A549 (cell line): ENCODE results near the gene ALDH3B2. TPM values are rescaled to one million over a fixed set of nuclear protein-coding genes. Genes with fewer than 3 reads are reported as not detected.

Source experiments
- ATAC-seq, 2 experiments: fragments of 200-7000 bp in 1 of 2; fragments of >200 bp in 1 of 2; cut with Nextera tagmentation in 1 of 2; cut with Tn5 transposase in 1 of 2; 3 replicates each; pipeline versions ENCODE4 v1.8.0 to v1.9.1; 2018 to 2020; ENCODE audit warnings: mild to moderate bottlenecking in 1 of 2, moderate library complexity in 1 of 2
- CTCF ChIA-PET: fragments of 300-600 bp; sonication (Branson Sonifier 250); formaldehyde crosslinking; extraction: SDS; loops from one replicate; lab custom pipeline; 2021; ENCODE audit warnings: antibody characterized with exemption, inconsistent platforms; lab: Yijun Ruan, JAX
- POLR2A ChIA-PET: fragments of 350-600 bp; formaldehyde crosslinking; extraction: SDS; loops from one replicate; lab custom pipeline; 2021; ENCODE audit warnings: antibody characterized with exemption, inconsistent platforms; lab: Yijun Ruan, JAX
- DNase-seq, 2 experiments: peaks; one replicate each; pipeline versions ENCODE4 v3.0.0 to v3.0.0-alpha.2; 2011 to 2016; ENCODE audit warnings: low read depth in 1 of 2, low spot score in 1 of 2
- FAIRE-seq: peaks from 2 replicates; lab custom pipeline; 2011; peaks lifted over from hg19 to GRCh38; lab: Jason Lieb, UNC
- H3K27ac ChIP-seq, 2 experiments: fragments of >200 bp; sonication (Bioruptor Twin); formaldehyde crosslinking; 3 replicates each; pipeline ENCODE4 v1.5.1; 2016 to 2017
- H3K4me1 ChIP-seq: fragments of >200 bp; sonication (Bioruptor Twin); formaldehyde crosslinking; 3 replicates; pipeline ENCODE4 v1.6.1; 2016
- H3K4me2 ChIP-seq: fragments of >200 bp; sonication (Bioruptor Twin); formaldehyde crosslinking; 3 replicates; pipeline ENCODE4 v1.6.1; 2016
- H3K4me3 ChIP-seq: fragments of >200 bp; sonication (Bioruptor Twin); formaldehyde crosslinking; 3 replicates; pipeline ENCODE4 v1.5.1; 2016
- H3K9me3 ChIP-seq: fragments of >200 bp; sonication (Bioruptor Twin); formaldehyde crosslinking; 3 replicates; pipeline ENCODE4 v1.6.1; 2016
- BHLHE40 ChIP-seq: IDR thresholded peaks from 2 replicates; pipeline ENCODE4 v1.6.1; 2012; ENCODE audit warnings: low read depth, low read length, inconsistent platforms
- E2F6 ChIP-seq: IDR thresholded peaks from 2 replicates; pipeline ENCODE4 v1.6.1; 2012; ENCODE audit warnings: low read depth, borderline replicate concordance
- EHMT2 ChIP-seq: fragments of 200-600 bp; sonication (generic); IDR thresholded peaks from 2 replicates; pipeline ENCODE4 v1.6.1; 2016; ENCODE audit warnings: antibody characterized with exemption, low read depth, mild to moderate bottlenecking, moderate library complexity
- HOXB13 ChIP-seq: fragments of 250-450 bp; sonication (Bioruptor Pico); IDR thresholded peaks from 2 replicates; pipeline ENCODE4 v1.5.0; 2020; ENCODE audit warnings: low read depth, mild to moderate bottlenecking, moderate library complexity
- JUN ChIP-seq, 2 experiments: fragments of >200 bp; sonication (Bioruptor Twin); formaldehyde crosslinking; IDR thresholded peaks; 2 replicates in 1 of 2; 3 replicates in 1 of 2; pipeline ENCODE4 v1.6.1; 2016 to 2017
- JUNB ChIP-seq: fragments of >200 bp; sonication (Bioruptor Twin); formaldehyde crosslinking; IDR thresholded peaks from 2 replicates; pipeline ENCODE4 v1.6.1; 2016
- KDM1A ChIP-seq: fragments of 200-600 bp; sonication (generic); IDR thresholded peaks from 2 replicates; pipeline ENCODE4 v1.6.1; 2016; ENCODE audit warnings: low read depth, mild to moderate bottlenecking
- NFE2L2 ChIP-seq: fragments of 150-350 bp; conservative IDR thresholded peaks from 2 replicates; pipeline ENCODE4 v1.6.1; 2014; ENCODE audit warnings: low read length
- PBX3 ChIP-seq: IDR thresholded peaks from 2 replicates; pipeline ENCODE4 v1.6.1; 2012
- PHF8 ChIP-seq: fragments of 200-600 bp; sonication (generic); IDR thresholded peaks from 2 replicates; pipeline ENCODE4 v1.6.1; 2016; ENCODE audit warnings: low read depth, mild to moderate bottlenecking, antibody characterized with exemption, moderate library complexity, borderline replicate concordance
- RAD21 ChIP-seq, 2 experiments: fragments of >200 bp in 1 of 2; sonication (Bioruptor Twin) in 1 of 2; formaldehyde crosslinking in 1 of 2; IDR thresholded peaks in 1 of 2; conservative IDR thresholded peaks in 1 of 2; 2 replicates in 1 of 2; 3 replicates in 1 of 2; pipeline ENCODE4 v1.6.1; 2012 to 2018; ENCODE audit warnings: inconsistent platforms in 1 of 2
- RFX5 ChIP-seq: fragments of 450-650 bp; IDR thresholded peaks from 2 replicates; pipeline ENCODE4 v1.7.1; 2014; ENCODE audit warnings: antibody characterized with exemption, mild to moderate bottlenecking, moderate library complexity
- SMC3 ChIP-seq: fragments of >200 bp; sonication (Bioruptor Twin); formaldehyde crosslinking; IDR thresholded peaks from 3 replicates; pipeline ENCODE4 v1.6.1; 2018; ENCODE audit warnings: inconsistent platforms
- SREBF2 ChIP-seq: fragments of 450-650 bp; IDR thresholded peaks from 2 replicates; pipeline ENCODE4 v1.6.1; 2014; ENCODE audit warnings: mild to moderate bottlenecking, moderate library complexity
- TP53 ChIP-seq: fragments of 250-450 bp; sonication (Bioruptor Pico); IDR thresholded peaks from 2 replicates; pipeline ENCODE4 v1.5.0; 2021; ENCODE audit warnings: mild to moderate bottlenecking, moderate library complexity
- ZC3H11A ChIP-seq: fragments of 450-650 bp; IDR thresholded peaks from 2 replicates; pipeline ENCODE4 v1.6.1; 2014; ENCODE audit warnings: antibody characterized with exemption, mild to moderate bottlenecking
- ZFP36 ChIP-seq: fragments of 450-650 bp; IDR thresholded peaks from 2 replicates; pipeline ENCODE4 v1.6.1; 2014; ENCODE audit warnings: borderline replicate concordance; ENCODE audit not compliant: partially characterized antibody
- ZNF302 ChIP-seq: fragments of 250-450 bp; sonication (Bioruptor Pico); IDR thresholded peaks from 2 replicates; pipeline ENCODE4 v1.9.0; 2021; ENCODE audit warnings: inconsistent platforms, mild to moderate bottlenecking, moderate library complexity
- WGBS: methylation state at CpG from one replicate; pipeline ENCODE4 v1.1.6; 2017; ENCODE audit errors: missing lambda C conversion rate; 5-methylcytosine and 5-hydroxymethylcytosine counted together
- polyA plus RNA-seq, 4 experiments: library from polyadenylated mRNA; depleted of rRNA in 3 of 4; stranded (reverse); fragments of >200 nt; fragmentation: RNase III in 1 of 4; extraction: RNeasy Plus Mini Kit Qiagen cat#74134 plus additional on column Dnase treatment in 1 of 4; gene quantifications; 2 replicates in 3 of 4; 3 replicates in 1 of 4; pipeline ENCODE4 v1.2.3, GENCODE V29; 2011 to 2017
- TF ChIP-seq, protein P1 (sequence below): fragments of >200 bp; sonication (Bioruptor Twin); formaldehyde crosslinking; IDR thresholded peaks from 2 replicates; pipeline ENCODE4 v1.6.1; 2016

The ALDH3B2 gene
- polyA plus RNA-seq, 2 of the 4 experiments (the other 2 are of a cell fraction): not detected

DNA sequence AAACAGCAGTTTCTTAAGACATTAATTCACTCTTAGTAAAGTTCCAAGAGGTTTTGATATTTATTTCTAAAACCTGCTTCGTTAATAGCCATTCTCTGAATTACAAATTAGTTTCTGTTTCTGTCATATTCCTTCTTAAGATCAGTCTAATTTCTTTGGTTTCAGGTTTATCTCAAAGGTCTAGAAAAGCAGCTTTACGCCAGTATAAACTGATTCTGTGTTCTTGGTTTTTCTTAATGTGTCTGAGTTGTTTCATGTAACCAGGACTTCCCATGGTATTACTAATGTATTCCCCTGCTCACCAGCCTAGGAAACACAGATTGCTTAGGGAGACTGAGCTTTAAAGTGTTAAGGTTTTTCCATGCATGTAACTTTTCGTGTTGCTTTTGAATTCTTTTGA lies 17.1 kb downstream of the ALDH3B2 start:
- peaks cover 10% of the 10 kb centered on the region; the same call in 1 of the 3 replicates for H3K4me1 ChIP-seq
- no peak overlapping the region for H3K27ac ChIP-seq
- TF ChIP-seq JUNB (no peak), JUN (IDR thresholded peaks at IDR 0.05) (no peak), BHLHE40 (no peak), PHF8 (no peak), ZNF302 (no peak), TP53 (CRISPR knock-in tag) (no peak), E2F6 (no peak), SREBF2 (no peak), HOXB13 (no peak), RAD21 (conservative IDR thresholded peaks at IDR 0.05 in 1 of 2, IDR thresholded peaks at IDR 0.05 in 1 of 2) (no peak), PBX3 (no peak), SMC3 (no peak)
- TF ChIP-seq, all 56 proteins: peak for 0
- ATAC-seq: no peak
- WGBS: 37% methylated on average over 3 of the region's 3 CpGs
- no peak overlapping the region for H3K4me3 ChIP-seq
- H3K9me3 ChIP-seq: peaks cover 14% of the 10 kb centered on the region; the same call in 1 of the 3 replicates
- H3K4me2 ChIP-seq: peak overlapping the region; percentile 17; the same call in 2 of the 3 replicates
- POLR2A ChIA-PET: no interaction called here
- CTCF ChIA-PET: interaction anchor here (0.9 to 13.0 kb wide), 7 partner anchors 8 to 85 kb away, joined by 3 to 150 read pairs (median 27); partner anchors contain the start of genes ACY3, ALDH3B2, NUDT8 and TBX10
- DNase-seq: no peak
- FAIRE-seq: no peak

- POLR2A ChIA-PET: no interaction called here
- no peak overlapping the region for H3K4me2 ChIP-seq
- H3K9me3 ChIP-seq: peaks cover 14% of the 10 kb centered on the region; the same call in 1 of the 3 replicates
- CTCF ChIA-PET: interaction anchor here (0.6 to 13.0 kb wide), 6 partner anchors 7 to 311 kb away, joined by 3 to 150 read pairs (median 4); partner anchors contain the start of genes ACY3 and NUDT8
- H3K4me1 ChIP-seq: peaks cover 10% of the 10 kb centered on the region; the same call in 1 of the 3 replicates
- DNase-seq (peak in 1 of 2 experiments; percentile 59), ATAC-seq (no peak), FAIRE-seq (no peak)
- no peak overlapping the region for H3K27ac ChIP-seq
- WGBS: 69% methylated on average over 4 of the region's 4 CpGs
- H3K4me3 ChIP-seq: no peak overlapping the region
- TF ChIP-seq RFX5 (no peak), ZFP36 (peak; percentile 87), NFE2L2 (no peak)
These were observed 18.0 kb downstream of the ALDH3B2 start for GRCh38 chr11:67656278-67656922.

- Histone ChIP-seq H3K9me3 (peaks cover 14% of the 10 kb centered on the region; the same call in 1 of the 3 replicates), H3K4me1 (peaks cover 14% of the 10 kb centered on the region; the same call in 2 of the 3 replicates), H3K4me3 (no peak overlapping the region), H3K27ac (no peak overlapping the region), H3K4me2 (no peak overlapping the region)
- POLR2A ChIA-PET: no interaction called here
- ATAC-seq (no peak), DNase-seq (no peak), FAIRE-seq (no peak)
- TF ChIP-seq KDM1A (no peak), EHMT2 (no peak), ZC3H11A (no peak)
- TF ChIP-seq, protein P1, sequence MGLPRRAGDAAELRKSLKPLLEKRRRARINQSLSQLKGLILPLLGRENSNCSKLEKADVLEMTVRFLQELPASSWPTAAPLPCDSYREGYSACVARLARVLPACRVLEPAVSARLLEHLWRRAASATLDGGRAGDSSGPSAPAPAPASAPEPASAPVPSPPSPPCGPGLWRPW: no peak
- WGBS: 63% methylated on average over 9 of the region's 9 CpGs
- CTCF ChIA-PET: interaction anchor here (1.0 to 1.1 kb wide), 3 partner anchors 22 to 38 kb away, joined by 3 to 4 read pairs (median 3); partner anchors contain the start of gene NUDT8
These were observed 20.2 kb downstream of the ALDH3B2 start for GRCh38 chr11:67654225-67654624.
